GM12878 (cell line): Measurements from ENCODE around the gene MICAL3. TPM values are rescaled to one million over a fixed set of nuclear protein-coding genes. Genes with fewer than 3 reads are reported as not detected.

ENCODE experiments used
- ATAC-seq: fragments of 200-7000 bp; cut with Tn5 transposase; 3 replicates; pipeline ENCODE4 v1.9.1; 2020; ENCODE audit warnings: mild to moderate bottlenecking, moderate library complexity
- BruUV-seq: library from RNA; stranded (reverse); fragments of 400-500 nt; replicated peaks from 2 replicates; lab custom pipeline; 2021; lab: Mats Ljungman, UMichigan
- CTCF ChIA-PET: fragments of 300-600 bp; sonication (Branson Sonifier 250); formaldehyde crosslinking; extraction: SDS; loops from one replicate; lab custom pipeline; 2021; ENCODE audit warnings: inconsistent platforms; lab: Yijun Ruan, JAX
- POLR2A ChIA-PET: fragments of 350-600 bp; formaldehyde crosslinking; extraction: SDS; loops from one replicate; lab custom pipeline; 2021; ENCODE audit warnings: inconsistent platforms; lab: Charles Lee
- RAD21 ChIA-PET: fragments of 300-600 bp; sonication (Branson Sonifier 250); formaldehyde crosslinking; loops from one replicate; lab custom pipeline; 2023; ENCODE audit warnings: antibody characterized with exemption; ENCODE audit not compliant: unreplicated experiment; lab: Charles Lee
- SMC1A ChIA-PET: fragments of 300-600 bp; sonication (Branson Sonifier 250); formaldehyde crosslinking; loops from one replicate; lab custom pipeline; 2023; ENCODE audit not compliant: unreplicated experiment, uncharacterized antibody; lab: Charles Lee
- DNase-seq: peaks from one replicate; pipeline ENCODE4 v3.0.0-alpha.2; 2011; ENCODE audit warnings: low read depth, low spot score
- FAIRE-seq: peaks from 3 replicates; lab custom pipeline; 2011; peaks lifted over from hg19 to GRCh38; lab: Jason Lieb, UNC
- H2AFZ ChIP-seq: 2 replicates; pipeline ENCODE4 v1.6.0; 2011; ENCODE audit warnings: low read depth, low read length, control low read depth; ENCODE audit not compliant: control insufficient read depth
- H3K27ac ChIP-seq: 2 replicates; pipeline ENCODE4 v1.5.1; 2011; ENCODE audit warnings: control low read depth; ENCODE audit not compliant: control insufficient read depth, insufficient read depth
- H3K27me3 ChIP-seq, 2 experiments: replicated peaks in 1 of 2; 2 replicates each; pipeline versions ENCODE4 v1.6.0 to v1.6.1; 2011; ENCODE audit warnings: low read length in 1 of 2; ENCODE audit not compliant: control insufficient read depth in 2 of 2, insufficient read depth in 2 of 2
- H3K36me3 ChIP-seq, 2 experiments: 2 replicates each; pipeline ENCODE4 v1.5.1; 2011; ENCODE audit warnings: low read length in 1 of 2; ENCODE audit not compliant: control insufficient read depth in 2 of 2, insufficient read depth in 2 of 2
- H3K4me1 ChIP-seq: 2 replicates; pipeline ENCODE4 v1.6.1; 2011; ENCODE audit warnings: mild to moderate bottlenecking, low read length, moderate library complexity, mixed read lengths; ENCODE audit not compliant: control insufficient read depth, insufficient read depth
- H3K4me2 ChIP-seq: 2 replicates; pipeline ENCODE4 v1.6.0; 2011; ENCODE audit warnings: control low read depth; ENCODE audit not compliant: control insufficient read depth, insufficient read depth
- H3K4me3 ChIP-seq: fragments of 200-600 bp; sonication (generic); 2 replicates; pipeline ENCODE4 v1.5.1; 2016
- H3K79me2 ChIP-seq: 2 replicates; pipeline ENCODE4 v1.6.0; 2011; ENCODE audit warnings: low read length; ENCODE audit not compliant: control insufficient read depth, insufficient read depth
- H3K9ac ChIP-seq: 2 replicates; pipeline ENCODE4 v1.8.0; 2011; ENCODE audit warnings: low read length, control low read depth, mixed read lengths; ENCODE audit not compliant: control insufficient read depth, insufficient read depth
- H3K9me3 ChIP-seq: replicated peaks from 3 replicates; pipeline ENCODE4 v1.5.1; 2011; ENCODE audit warnings: mild to moderate bottlenecking, low read length; ENCODE audit not compliant: control insufficient read depth, insufficient read depth
- H4K20me1 ChIP-seq: 2 replicates; pipeline ENCODE4 v1.6.0; 2011; ENCODE audit not compliant: control insufficient read depth, insufficient read depth
- ASH2L ChIP-seq: fragments of 300-600, 200-600 bp; sonication (generic); IDR thresholded peaks from 2 replicates; pipeline ENCODE4 v1.6.1; 2017; ENCODE audit warnings: low read depth, mild to moderate bottlenecking, borderline replicate concordance
- BHLHE40 ChIP-seq, 2 experiments: fragments of 450-650 bp in 1 of 2; IDR thresholded peaks; 2 replicates each; pipeline ENCODE4 v1.6.1; 2011 to 2017; ENCODE audit warnings: low read depth in 2 of 2, borderline replicate concordance in 1 of 2, improper control_type of control experiment in 1 of 2, low read length in 1 of 2, mild to moderate bottlenecking in 1 of 2
- CEBPB ChIP-seq, 2 experiments: fragments of 150-350 bp in 1 of 2; IDR thresholded peaks; 2 replicates each; pipeline ENCODE4 v1.6.1; 2012 to 2014; ENCODE audit warnings: low read depth in 2 of 2, low read length in 2 of 2, borderline replicate concordance in 1 of 2, inconsistent platforms in 1 of 2
- CHD4 ChIP-seq: fragments of 200-600 bp; sonication (generic); IDR thresholded peaks from 2 replicates; pipeline ENCODE4 v1.6.1; 2016; ENCODE audit warnings: mild to moderate bottlenecking
- CREB1 ChIP-seq: IDR thresholded peaks from 2 replicates; pipeline ENCODE4 v1.6.1; 2012; ENCODE audit warnings: low read depth, mild to moderate bottlenecking, inconsistent platforms
- ELK1 ChIP-seq: IDR thresholded peaks from 2 replicates; pipeline ENCODE4 v1.6.1; 2012; ENCODE audit warnings: low read depth, low read length, improper control_type of control experiment
- IKZF2 ChIP-seq, 2 experiments: fragments of 450-650 bp; IDR thresholded peaks; 2 replicates each; pipeline ENCODE4 v1.6.1; 2017; ENCODE audit warnings: mild to moderate bottlenecking in 2 of 2, moderate library complexity in 2 of 2
- LARP7 ChIP-seq: fragments of 450-650 bp; IDR thresholded peaks from 2 replicates; pipeline ENCODE4 v1.6.1; 2017; ENCODE audit warnings: mild to moderate bottlenecking
- MTA3 ChIP-seq: IDR thresholded peaks from 2 replicates; pipeline ENCODE4 v1.6.1; 2012; ENCODE audit warnings: low read length, inconsistent platforms, borderline replicate concordance
- PAX5 ChIP-seq: IDR thresholded peaks from 2 replicates; pipeline ENCODE4 v1.6.1; 2011; ENCODE audit warnings: low read depth, low read length, borderline replicate concordance
- POLR2A ChIP-seq: IDR thresholded peaks from 2 replicates; pipeline ENCODE4 v1.6.1; 2011; ENCODE audit warnings: low read depth, mild to moderate bottlenecking, low read length
- SIX5 ChIP-seq: IDR thresholded peaks from 2 replicates; pipeline ENCODE4 v1.6.1; 2011; ENCODE audit warnings: mild to moderate bottlenecking, low read depth, low read length, moderate library complexity; ENCODE audit not compliant: severe bottlenecking
- SUPT20H ChIP-seq: IDR thresholded peaks from 2 replicates; pipeline ENCODE4 v1.6.1; 2011; ENCODE audit warnings: low read depth, mild to moderate bottlenecking, low read length, moderate library complexity, borderline replicate concordance; ENCODE audit not compliant: control insufficient read depth
- TBL1XR1 ChIP-seq: IDR thresholded peaks from 2 replicates; pipeline ENCODE4 v1.6.1; 2012; ENCODE audit warnings: low read depth, low read length, improper control_type of control experiment
- ZBTB33 ChIP-seq: fragments of 450-650 bp; IDR thresholded peaks from 2 replicates; pipeline ENCODE4 v1.6.1; 2017; ENCODE audit warnings: mild to moderate bottlenecking
- ZNF207 ChIP-seq: fragments of 450-650 bp; IDR thresholded peaks from 2 replicates; pipeline ENCODE4 v1.6.1; 2014; ENCODE audit warnings: antibody characterized with exemption, mild to moderate bottlenecking, borderline replicate concordance
- ZNF687 ChIP-seq: fragments of 450-650 bp; IDR thresholded peaks from 2 replicates; pipeline ENCODE4 v1.6.1; 2017; ENCODE audit warnings: mild to moderate bottlenecking, moderate library complexity
- WGBS: methylation state at CpG from one replicate; pipeline ENCODE4 v1.1.6; 2016; ENCODE audit warnings: low lambda C conversion rate; ENCODE audit not compliant: insufficient replicate concordance, insufficient coverage; ENCODE audit errors: missing lambda C conversion rate; 5-methylcytosine and 5-hydroxymethylcytosine counted together
- in situ Hi-C: fragments of 300-500 bp; cut with MboI; formaldehyde crosslinking; loops from 9 replicates; pipeline ENCODE4 v1.14.3; 2018; ENCODE audit warnings: mixed read lengths
- intact Hi-C: fragments of 100-400 bp; cut with micrococcal nuclease; formaldehyde crosslinking; loops from one replicate; pipeline ENCODE4 v1.14.2; 2022; ENCODE audit not compliant: unreplicated experiment
- polyA plus RNA-seq, 11 experiments: library from polyadenylated mRNA; depleted of rRNA in 4 of 11; unstranded in 6 of 11; stranded (reverse) in 5 of 11; fragments of >200 nt; fragmentation: Nextera tagmentation in 4 of 11; fragmentation: Illumina TruSeq in 1 of 11; extraction: Ambion mirVana in 4 of 11; extraction: Trizol in 1 of 11; gene quantifications; 1 replicate in 1 of 11; 2 replicates in 10 of 11; pipeline versions ENCODE4 v1.2.1 to v1.2.3, GENCODE V29; 2011 to 2016; ENCODE audit warnings: inconsistent platforms in 2 of 11, missing spikeins in 2 of 11, low read depth in 1 of 11
- total RNA-seq, 4 experiments: library from RNA; depleted of rRNA in 3 of 4; stranded (reverse); fragments of >200 nt in 3 of 4; fragmentation: Illumina TruSeq in 1 of 4; extraction: Trizol in 1 of 4; gene quantifications; 2 replicates each; pipeline versions ENCODE4 v1.2.1 to v1.2.3, GENCODE V29; 2013 to 2021

The MICAL3 gene
- total and polyA plus RNA-seq, 10 of the 15 experiments (the other 5 are each of a cell fraction or from before 2014, with no cell fraction given): 2.6 to 92.2 (median 24.0) TPM

GRCh38 chr22:17823226-17823625 is 201.1 kb downstream of the MICAL3 start:
- Histone ChIP-seq H3K36me3 (peaks cover 2 to 22% of the 10 kb centered on the region in 2 experiments; a peak in 3 of 4 replicates), H3K9ac (no peak overlapping the region), H3K9me3 (no peaks in the 10 kb centered on the region), H3K27me3 (no peaks in the 10 kb centered on the region), H4K20me1 (no peaks in the 10 kb centered on the region), H3K27ac (no peak overlapping the region), H3K4me2 (no peak overlapping the region), H3K4me1 (no peaks in the 10 kb centered on the region), H3K79me2 (no peaks in the 10 kb centered on the region), H3K4me3 (no peak overlapping the region), H2AFZ (no peak overlapping the region)
- SMC1A ChIA-PET: no interaction called here
- CTCF ChIA-PET: no interaction called here
- no peak for TF ChIP-seq CREB1
- TF ChIP-seq CHD4: no peak
- TF ChIP-seq MTA3: no peak
- TF ChIP-seq SUPT20H: no peak
- no peak for TF ChIP-seq ASH2L
- no peak for TF ChIP-seq IKZF2 (IDR thresholded peaks at IDR 0.05)
- TF ChIP-seq SIX5: no peak
- TF ChIP-seq BHLHE40 (IDR thresholded peaks at IDR 0.05; ENCODE audit: borderline replicate concordance in 1 of 2, low read depth in 2 of 2, low read length in 1 of 2): no peak
- no peak for TF ChIP-seq ZBTB33
- no peak for TF ChIP-seq CEBPB (IDR thresholded peaks at IDR 0.05; ENCODE audit: borderline replicate concordance in 1 of 2, low read depth in 2 of 2, low read length in 2 of 2)
- TF ChIP-seq POLR2A: no peak
- TF ChIP-seq ELK1: no peak
- TF ChIP-seq ZNF207: no peak
- TF ChIP-seq ZNF687: no peak
- no peak for TF ChIP-seq PAX5
- no peak for TF ChIP-seq LARP7
- TF ChIP-seq TBL1XR1: no peak
- in situ Hi-C loops (no loop called here), intact Hi-C loops (no loop called here)
- ATAC-seq (no peak), FAIRE-seq (no peak), DNase-seq (no peak)
- WGBS: 56% methylated on average over 4 of the region's 4 CpGs
- RAD21 ChIA-PET: interaction anchor here (1.1 kb wide), 1 partner anchor 253 kb away, joined by 3 read pairs; no protein-coding TSS in a partner anchor
- BruUV-seq: no TSS peak
- POLR2A ChIA-PET: interaction anchor here (0.5 kb wide), 1 partner anchor 52 kb away, joined by 3 read pairs; no protein-coding TSS in a partner anchor
